ENCODE measurements around the gene PGAM2. TPM values are rescaled to one million over a fixed set of nuclear protein-coding genes. Genes with fewer than 3 reads are reported as not detected.

PGAM2 gene
- total RNA-seq, 2 experiments from 2014 or later, result not detected

DNA sequence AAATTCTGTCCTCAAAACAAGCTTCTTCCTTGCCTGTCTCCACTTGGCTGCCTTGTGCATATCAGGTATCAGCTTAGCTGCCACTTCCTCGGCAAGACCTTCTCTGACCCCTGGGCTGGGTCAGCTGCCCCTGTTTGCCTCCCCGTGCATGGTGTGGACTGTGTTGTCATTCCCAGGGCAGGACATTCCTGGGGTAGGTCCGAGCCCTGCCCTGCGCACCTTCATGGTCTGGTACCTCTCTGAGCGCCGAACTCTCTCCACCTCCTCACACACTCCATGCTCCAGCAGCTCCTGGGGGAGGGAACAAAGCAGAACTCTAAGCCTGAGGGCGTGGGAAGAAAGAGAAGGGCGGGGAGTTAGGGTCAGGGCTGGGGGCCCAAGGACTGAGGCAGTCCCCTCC is 13.2 kb upstream of the PGAM2 start:
- H3K4me1 Mint-ChIP-seq, result peaks cover 34% of the 10 kb centered on the region
- ATAC-seq (no peak), DNase-seq (no peak)
- no peak overlapping the region for H3K4me3 Mint-ChIP-seq
- H3K36me3 Mint-ChIP-seq (ENCODE audit: low read depth), result peaks cover 49% of the 10 kb centered on the region
- H3K27me3 Mint-ChIP-seq, result no peaks in the 10 kb centered on the region
- POLR2A ChIA-PET, result no interaction called here
- CTCF ChIA-PET, result no interaction called here
- peak overlapping the region; percentile 26 for H3K27ac Mint-ChIP-seq
- no peaks in the 10 kb centered on the region for H3K9me3 Mint-ChIP-seq (ENCODE audit: low read depth)
- intact Hi-C loops (cut with DNase I, micrococcal nuclease), result no loop called here

DNA sequence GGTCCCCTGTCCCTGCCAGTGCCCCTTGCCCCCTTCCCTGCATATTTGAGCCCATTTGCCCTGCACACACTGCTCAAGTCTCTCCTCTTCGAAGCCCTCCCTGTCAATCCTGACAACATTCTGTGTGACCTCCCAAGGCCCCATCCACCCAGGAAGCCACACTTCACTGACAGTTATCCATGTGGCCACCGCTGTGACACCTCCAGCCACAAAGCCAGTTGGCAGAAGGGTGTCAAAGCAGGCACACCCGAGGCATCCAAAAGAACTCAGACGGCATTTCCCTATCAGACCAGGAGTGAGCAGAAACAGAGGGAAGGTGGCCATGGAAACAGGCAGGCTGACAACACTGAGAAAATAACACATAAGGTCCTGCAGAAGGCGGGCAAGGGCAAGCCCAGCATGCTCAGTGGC is 12.3 kb upstream of the PGAM2 start:
- POLR2A ChIA-PET, result no interaction called here
- Mint-ChIP-seq H3K4me1 (peaks cover 28% of the 10 kb centered on the region), H3K27ac (peak overlapping the region; percentile 7), H3K9me3 (ENCODE audit: low read depth) (no peaks in the 10 kb centered on the region), H3K27me3 (no peaks in the 10 kb centered on the region), H3K4me3 (no peak overlapping the region), H3K36me3 (ENCODE audit: low read depth) (peaks cover 53% of the 10 kb centered on the region)
- CTCF ChIA-PET, result no interaction called here
- ATAC-seq, result no peak
- intact Hi-C loops (cut with DNase I, micrococcal nuclease), result no loop called here
- no peak for DNase-seq

DNA sequence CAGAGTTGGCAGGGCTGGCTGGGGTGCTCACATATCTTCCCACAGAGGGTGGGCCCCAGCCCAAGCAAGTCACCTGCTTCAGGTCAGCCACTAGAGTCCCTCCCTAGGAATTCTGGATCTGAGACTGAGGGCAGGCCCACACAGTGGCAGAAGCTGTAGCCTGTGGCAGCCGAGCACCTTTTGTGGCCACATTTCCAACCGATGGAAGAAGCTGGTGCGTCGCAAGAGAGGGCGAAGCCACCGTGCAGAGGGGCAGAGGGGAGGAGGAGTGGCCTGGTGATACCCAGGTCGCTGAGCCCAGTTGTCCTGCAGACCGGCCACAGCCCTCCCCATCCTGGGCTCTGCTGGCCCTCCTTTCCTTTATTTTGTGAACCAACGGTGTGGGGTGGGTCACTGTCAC is 11.7 kb upstream of the PGAM2 start:
- DNase-seq (no peak), ATAC-seq (no peak)
- Mint-ChIP-seq H3K4me1 (peaks cover 28% of the 10 kb centered on the region), H3K27me3 (no peaks in the 10 kb centered on the region), H3K9me3 (ENCODE audit: low read depth) (no peaks in the 10 kb centered on the region), H3K36me3 (ENCODE audit: low read depth) (peaks cover 57% of the 10 kb centered on the region), H3K4me3 (no peak overlapping the region), H3K27ac (no peak overlapping the region)
- POLR2A ChIA-PET, result no interaction called here
- intact Hi-C loops (cut with DNase I, micrococcal nuclease), result no loop called here
- CTCF ChIA-PET, result interaction anchor here (0.6 to 0.8 kb wide), 2 partner anchors 10 to 119 kb away, joined by 3 to 4 read pairs; no protein-coding TSS in a partner anchor

DNA sequence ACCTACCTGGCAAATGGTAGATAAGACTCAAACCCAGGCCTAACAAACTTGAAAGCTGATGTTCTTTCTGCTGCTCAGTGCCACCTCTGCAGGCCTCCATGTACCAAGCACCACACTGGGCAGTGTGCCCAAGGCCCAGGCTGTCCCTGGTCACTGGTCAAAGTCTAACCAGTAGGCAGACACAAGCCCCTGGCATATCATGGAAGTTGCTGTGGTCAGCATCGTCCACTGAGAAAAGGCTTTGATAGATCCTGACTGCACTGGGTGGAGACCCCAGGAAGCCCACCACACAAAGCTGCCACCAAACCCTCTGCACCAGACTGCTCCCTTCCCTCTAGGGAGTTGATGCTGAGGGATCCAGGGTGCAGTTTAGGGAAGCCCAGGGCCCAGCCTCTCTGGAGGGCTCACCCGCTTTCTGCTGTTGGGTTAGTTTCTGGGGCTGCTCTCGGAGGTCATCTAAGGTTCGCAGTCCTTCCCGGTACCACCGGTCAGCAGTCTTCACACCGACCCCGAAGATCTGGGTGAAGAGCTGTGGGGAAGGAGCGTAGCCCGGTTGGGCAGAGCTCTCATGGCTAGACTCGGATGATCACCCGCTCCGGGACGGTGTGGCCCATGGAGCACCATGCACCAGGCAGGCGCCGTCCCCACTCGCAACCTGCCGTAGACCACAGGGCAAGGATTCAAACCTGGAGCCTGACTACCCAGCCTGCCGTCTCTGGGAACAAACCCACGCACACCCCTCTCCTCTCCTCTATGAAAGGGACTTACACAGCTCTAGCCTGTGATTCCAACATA is 10.9 kb upstream of the PGAM2 start:
- ChIA-PET CTCF (interaction anchor here (0.6 to 0.8 kb wide), 2 partner anchors 9 to 119 kb away, joined by 3 to 4 read pairs; no protein-coding TSS in a partner anchor), POLR2A (no interaction called here)
- ATAC-seq (no peak), DNase-seq (no peak)
- Mint-ChIP-seq H3K27ac (no peak overlapping the region), H3K4me3 (no peak overlapping the region), H3K9me3 (ENCODE audit: low read depth) (no peaks in the 10 kb centered on the region), H3K27me3 (no peaks in the 10 kb centered on the region), H3K4me1 (peaks cover 26% of the 10 kb centered on the region), H3K36me3 (ENCODE audit: low read depth) (peaks cover 55% of the 10 kb centered on the region)
- intact Hi-C loops (cut with DNase I, micrococcal nuclease), result no loop called here

GRCh38 chr7:44075296-44076075 is 10.1 kb upstream of the PGAM2 start:
- CTCF ChIA-PET, result no interaction called here
- Mint-ChIP-seq H3K27me3 (no peaks in the 10 kb centered on the region), H3K4me3 (no peak overlapping the region), H3K27ac (no peak overlapping the region), H3K36me3 (ENCODE audit: low read depth) (peaks cover 47% of the 10 kb centered on the region), H3K9me3 (ENCODE audit: low read depth) (no peaks in the 10 kb centered on the region), H3K4me1 (peaks cover 17% of the 10 kb centered on the region)
- ATAC-seq, result no peak
- intact Hi-C loops (cut with DNase I, micrococcal nuclease), result no loop called here
- POLR2A ChIA-PET, result interaction anchor here (0.6 kb wide), 1 partner anchor 385 kb away, joined by 4 read pairs; no protein-coding TSS in a partner anchor
- no peak for DNase-seq

- Mint-ChIP-seq H3K4me1 (peaks cover 12% of the 10 kb centered on the region), H3K27me3 (no peaks in the 10 kb centered on the region), H3K36me3 (ENCODE audit: low read depth) (peaks cover 42% of the 10 kb centered on the region), H3K9me3 (ENCODE audit: low read depth) (no peaks in the 10 kb centered on the region), H3K27ac (no peak overlapping the region), H3K4me3 (no peak overlapping the region)
- intact Hi-C loops (cut with DNase I, micrococcal nuclease), result no loop called here
- CTCF ChIA-PET, result no interaction called here
- POLR2A ChIA-PET, result no interaction called here
- DNase-seq, result no peak
- ATAC-seq, result no peak
Observed at GRCh38 chr7:44074349-44074695, 9.0 kb upstream of the PGAM2 start.

DNA sequence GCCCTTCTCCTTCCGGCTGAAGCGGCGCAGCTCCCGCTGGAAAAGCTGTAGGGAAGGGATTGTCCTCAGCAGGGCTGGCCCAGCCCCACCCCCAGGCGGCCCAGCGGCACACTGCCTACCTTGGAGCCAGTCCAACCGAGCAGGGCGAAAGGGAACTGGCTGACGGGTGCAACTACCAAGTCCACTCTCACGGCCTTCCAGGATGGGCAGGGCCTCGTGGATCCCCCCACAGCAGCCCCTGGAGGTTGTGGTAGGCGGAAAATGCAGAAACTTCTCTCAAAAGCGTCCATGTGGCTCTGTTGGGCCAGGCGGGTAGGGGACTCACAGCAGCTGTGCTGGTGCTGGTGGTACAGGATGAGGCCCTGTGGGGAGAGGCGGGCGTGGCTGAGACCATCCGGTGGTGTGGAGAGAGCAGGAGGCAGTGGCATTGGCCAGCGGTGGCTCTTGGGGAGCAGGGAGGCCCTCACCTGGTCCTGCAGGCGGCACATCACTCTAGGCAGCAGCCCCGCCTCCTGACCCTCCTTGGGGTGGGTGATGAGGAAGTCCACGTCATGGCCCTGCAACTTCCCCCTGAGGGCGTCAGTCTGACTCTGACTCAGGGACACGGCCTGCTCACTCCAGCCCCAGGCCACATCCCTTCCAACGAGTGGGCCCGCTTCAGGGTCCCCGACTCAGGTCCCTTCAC is 8.4 kb upstream of the PGAM2 start:
- Mint-ChIP-seq H3K4me1 (peaks cover 12% of the 10 kb centered on the region), H3K36me3 (ENCODE audit: low read depth) (peaks cover 42% of the 10 kb centered on the region), H3K9me3 (ENCODE audit: low read depth) (no peaks in the 10 kb centered on the region), H3K4me3 (no peak overlapping the region), H3K27ac (peak overlapping the region; percentile 31), H3K27me3 (no peaks in the 10 kb centered on the region)
- POLR2A ChIA-PET, result interaction anchor here (0.5 kb wide), 1 partner anchor 11 kb away, joined by 6 read pairs; no protein-coding TSS in a partner anchor
- CTCF ChIA-PET, result no interaction called here
- ATAC-seq (peak; percentile 81), DNase-seq (peak; percentile 69)
- intact Hi-C loops (cut with DNase I, micrococcal nuclease), result no loop called here

- intact Hi-C loops (cut with DNase I, micrococcal nuclease), result no loop called here
- POLR2A ChIA-PET, result no interaction called here
Observed at GRCh38 chr7:44072364-44073231, 7.2 kb upstream of the PGAM2 start.

GRCh38 chr7:44071726-44072363 is 6.5 kb upstream of the PGAM2 start:
- CTCF ChIA-PET, result interaction anchor here (0.6 to 1.5 kb wide), 2 partner anchors 9 kb away, joined by 3 to 8 read pairs; no protein-coding TSS in a partner anchor
- DNase-seq (no peak), ATAC-seq (no peak)
- Mint-ChIP-seq H3K4me1 (peaks cover 12% of the 10 kb centered on the region), H3K36me3 (ENCODE audit: low read depth) (peaks cover 30% of the 10 kb centered on the region), H3K4me3 (no peak overlapping the region), H3K27me3 (no peaks in the 10 kb centered on the region), H3K9me3 (ENCODE audit: low read depth) (no peaks in the 10 kb centered on the region), H3K27ac (no peak overlapping the region)
- intact Hi-C loops (cut with DNase I, micrococcal nuclease), result no loop called here
- POLR2A ChIA-PET, result no interaction called here

More at GRCh38 chr7:44072364-44073231, 7.2 kb upstream of the PGAM2 start:
- Mint-ChIP-seq H3K27me3 (no peaks in the 10 kb centered on the region), H3K36me3 (ENCODE audit: low read depth) (peaks cover 31% of the 10 kb centered on the region), H3K4me3 (no peak overlapping the region), H3K27ac (no peak overlapping the region), H3K9me3 (ENCODE audit: low read depth) (no peaks in the 10 kb centered on the region), H3K4me1 (peaks cover 8% of the 10 kb centered on the region)
- ATAC-seq (no peak), DNase-seq (peak; percentile 67)
- CTCF ChIA-PET, result interaction anchor here (1.5 kb wide), 1 partner anchor 8 kb away, joined by 8 read pairs; no protein-coding TSS in a partner anchor

DNA sequence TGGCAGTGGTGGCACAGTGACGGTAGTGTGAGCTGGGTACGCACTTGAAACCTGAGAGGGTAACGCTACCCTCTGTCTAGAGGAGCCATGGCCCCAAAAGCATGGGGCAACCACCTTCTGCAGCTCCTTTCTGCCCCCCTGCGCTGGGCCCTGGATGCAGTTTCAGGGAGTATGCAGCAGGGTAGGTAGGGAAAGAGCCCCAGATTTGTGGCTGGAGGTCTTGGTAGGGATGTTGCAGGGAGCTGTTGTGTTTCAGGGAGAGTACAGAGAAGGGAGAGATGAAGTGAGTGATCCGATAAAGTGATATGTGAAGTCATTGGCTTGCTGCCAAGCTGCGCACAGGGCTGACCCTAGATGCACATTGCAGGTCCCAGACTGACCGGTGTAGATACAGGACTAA is 2.7 kb upstream of the PGAM2 start:
- H3K4me1 Mint-ChIP-seq, result peaks cover 26% of the 10 kb centered on the region
- DNase-seq (no peak), ATAC-seq (no peak)
- intact Hi-C loops (cut with DNase I, micrococcal nuclease), result no loop called here
- H3K27me3 Mint-ChIP-seq, result no peaks in the 10 kb centered on the region
- no peak overlapping the region for H3K4me3 Mint-ChIP-seq
- H3K27ac Mint-ChIP-seq, result no peak overlapping the region
- POLR2A ChIA-PET, result no interaction called here
- peaks cover 10% of the 10 kb centered on the region for H3K36me3 Mint-ChIP-seq (ENCODE audit: low read depth)
- CTCF ChIA-PET, result no interaction called here
- no peaks in the 10 kb centered on the region for H3K9me3 Mint-ChIP-seq (ENCODE audit: low read depth)
